Activated CD8-positive, alpha-beta T cell treated with anti-CD3 and anti-CD28 coated beads for 36 hours (primary cell): ENCODE results near the gene CDC27. TPM values are rescaled to one million over a fixed set of nuclear protein-coding genes. Genes with fewer than 3 reads are reported as not detected.
"Not testable (repeated sequence)": the region's sequence is repeated elsewhere in the genome, so short reads cannot be mapped to it uniquely, and the experiment has no call there.

ENCODE experiments used
- ATAC-seq: fragments of 200-7000 bp; cut with Tn5 transposase; one replicate; pipeline ENCODE4 v1.10.0; 2021; ENCODE audit warnings: mild to moderate bottlenecking, moderate library complexity
- CTCF ChIA-PET: fragments of 350-600 bp; sonication (Branson Sonifier 250); formaldehyde crosslinking; loops from one replicate; lab custom pipeline; 2021; ENCODE audit warnings: antibody characterized with exemption; lab: Charles Lee
- POLR2A ChIA-PET: fragments of 350-600 bp; sonication (Branson Sonifier 250); formaldehyde crosslinking; loops from one replicate; lab custom pipeline; 2021; ENCODE audit warnings: antibody characterized with exemption; lab: Charles Lee
- DNase-seq: peaks from one replicate; pipeline ENCODE4 v3.0.0-alpha.2; 2020
- H3K27ac Mint-ChIP-seq: one replicate; pipeline ENCODE4 v1.8.0; 2021; ENCODE audit warnings: mild to moderate bottlenecking, mixed read lengths
- H3K27me3 Mint-ChIP-seq: one replicate; pipeline ENCODE4 v1.8.0; 2021; ENCODE audit warnings: mixed read lengths
- H3K36me3 Mint-ChIP-seq: one replicate; pipeline ENCODE4 v1.8.0; 2021; ENCODE audit warnings: low read depth, mixed read lengths
- H3K4me1 Mint-ChIP-seq: one replicate; pipeline ENCODE4 v1.8.0; 2021; ENCODE audit warnings: low read depth, mixed read lengths
- H3K4me3 Mint-ChIP-seq: one replicate; pipeline ENCODE4 v1.8.0; 2021; ENCODE audit warnings: mild to moderate bottlenecking, moderate library complexity, mixed read lengths
- H3K9me3 Mint-ChIP-seq: one replicate; pipeline ENCODE4 v1.8.0; 2021; ENCODE audit warnings: mixed read lengths
- intact Hi-C: fragments of 100-400 bp; cut with micrococcal nuclease; formaldehyde crosslinking; loops from one replicate; pipeline ENCODE4 v1.10.0; 2022
- total RNA-seq, 2 experiments: library from RNA; stranded (reverse); gene quantifications; one replicate each; pipeline ENCODE4 v1.2.3, GENCODE V29; 2021
- TF ChIP-seq, protein P1 (sequence below): fragments of 200-600 bp; IDR thresholded peaks from one replicate; pipeline ENCODE4 v1.8.0; 2022; ENCODE audit warnings: antibody characterized with exemption, mild to moderate bottlenecking

Gene CDC27
- total RNA-seq, 2 experiments from 2014 or later, result 103 TPM

- ChIA-PET POLR2A (interaction anchor here (1.1 to 1.3 kb wide), 2 partner anchors 8 to 14 kb away, joined by 3 to 5 read pairs; no protein-coding TSS in a partner anchor), CTCF (interaction anchor here (0.7 to 2.0 kb wide), 4 partner anchors 10 to 247 kb away, joined by 3 to 9 read pairs (median 5); no protein-coding TSS in a partner anchor)
- Mint-ChIP-seq H3K4me3 (no peak overlapping the region), H3K27me3 (no peaks in the 10 kb centered on the region), H3K4me1 (peaks cover 34% of the 10 kb centered on the region), H3K36me3 (peaks cover 16% of the 10 kb centered on the region), H3K9me3 (no peaks in the 10 kb centered on the region), H3K27ac (peak overlapping the region; percentile 96)
- DNase-seq, result no peak
- TF ChIP-seq, protein P1, sequence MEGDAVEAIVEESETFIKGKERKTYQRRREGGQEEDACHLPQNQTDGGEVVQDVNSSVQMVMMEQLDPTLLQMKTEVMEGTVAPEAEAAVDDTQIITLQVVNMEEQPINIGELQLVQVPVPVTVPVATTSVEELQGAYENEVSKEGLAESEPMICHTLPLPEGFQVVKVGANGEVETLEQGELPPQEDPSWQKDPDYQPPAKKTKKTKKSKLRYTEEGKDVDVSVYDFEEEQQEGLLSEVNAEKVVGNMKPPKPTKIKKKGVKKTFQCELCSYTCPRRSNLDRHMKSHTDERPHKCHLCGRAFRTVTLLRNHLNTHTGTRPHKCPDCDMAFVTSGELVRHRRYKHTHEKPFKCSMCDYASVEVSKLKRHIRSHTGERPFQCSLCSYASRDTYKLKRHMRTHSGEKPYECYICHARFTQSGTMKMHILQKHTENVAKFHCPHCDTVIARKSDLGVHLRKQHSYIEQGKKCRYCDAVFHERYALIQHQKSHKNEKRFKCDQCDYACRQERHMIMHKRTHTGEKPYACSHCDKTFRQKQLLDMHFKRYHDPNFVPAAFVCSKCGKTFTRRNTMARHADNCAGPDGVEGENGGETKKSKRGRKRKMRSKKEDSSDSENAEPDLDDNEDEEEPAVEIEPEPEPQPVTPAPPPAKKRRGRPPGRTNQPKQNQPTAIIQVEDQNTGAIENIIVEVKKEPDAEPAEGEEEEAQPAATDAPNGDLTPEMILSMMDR, result no peak
- intact Hi-C loops, result no loop called here
- ATAC-seq, result no peak
Observed at GRCh38 chr17:47190243-47190642, 1.1 kb upstream of the CDC27 start.

- intact Hi-C loops, result no loop called here
- CTCF ChIA-PET, result interaction anchor here (0.7 to 2.0 kb wide), 4 partner anchors 16 to 247 kb away, joined by 3 to 9 read pairs (median 3); no protein-coding TSS in a partner anchor
Observed at GRCh38 chr17:47189732-47190237, 690 bp upstream of the CDC27 start.

DNA sequence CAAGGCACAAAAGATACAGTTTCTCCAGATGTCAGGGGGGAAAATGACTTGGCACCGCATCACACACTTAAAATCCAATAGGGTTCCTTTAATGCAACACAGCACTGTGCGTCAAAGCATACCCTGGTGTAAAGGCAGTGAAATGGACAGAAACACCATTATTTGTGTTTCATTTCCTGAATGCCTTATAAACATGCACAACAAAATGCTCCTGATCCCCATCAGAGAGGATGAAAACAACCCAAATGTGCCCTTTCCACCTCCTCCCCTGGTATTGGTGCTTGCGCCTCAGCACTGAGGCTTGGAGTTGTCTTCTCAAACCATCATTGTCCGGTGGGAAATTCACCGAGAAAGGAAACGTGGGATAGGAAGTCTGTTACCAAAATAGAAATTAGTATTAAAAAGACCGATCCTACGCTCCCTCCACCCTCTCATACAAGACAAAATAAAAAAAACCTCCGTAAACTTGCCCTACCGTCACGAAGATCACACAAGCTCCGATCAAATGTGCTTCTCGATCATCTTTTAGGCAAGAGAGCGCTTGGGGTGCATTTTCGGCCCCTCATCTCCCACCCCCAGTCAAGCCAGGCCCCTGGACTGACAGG, 722 bp downstream of the CDC27 start:
- ATAC-seq, result no peak
- TF ChIP-seq, protein P1, result no peak
- no peaks in the 10 kb centered on the region for H3K27me3 Mint-ChIP-seq
- H3K4me1 Mint-ChIP-seq, result peaks cover 43% of the 10 kb centered on the region
- peak overlapping the region; percentile 96 for H3K27ac Mint-ChIP-seq
- DNase-seq, result peak; percentile 46
- ChIA-PET CTCF (interaction anchor here (1.5 kb wide), 1 partner anchor 127 kb away, joined by 3 read pairs; no protein-coding TSS in a partner anchor), POLR2A (no interaction called here)
- peak overlapping the region; percentile 96 for H3K4me3 Mint-ChIP-seq
- H3K36me3 Mint-ChIP-seq, result peaks cover 20% of the 10 kb centered on the region
- intact Hi-C loops, result no loop called here
- no peaks in the 10 kb centered on the region for H3K9me3 Mint-ChIP-seq

More at GRCh38 chr17:47189732-47190237, 690 bp upstream of the CDC27 start:
- Mint-ChIP-seq H3K4me1 (peaks cover 35% of the 10 kb centered on the region), H3K36me3 (peaks cover 17% of the 10 kb centered on the region), H3K4me3 (peak overlapping the region; percentile 96), H3K27ac (peak overlapping the region; percentile 96), H3K9me3 (no peaks in the 10 kb centered on the region), H3K27me3 (no peaks in the 10 kb centered on the region)
- POLR2A ChIA-PET, result interaction anchor here (1.1 to 1.3 kb wide), 2 partner anchors 9 to 15 kb away, joined by 3 to 5 read pairs; no protein-coding TSS in a partner anchor
- TF ChIP-seq, protein P1, result no peak
- ATAC-seq (no peak), DNase-seq (no peak)

GRCh38 chr17:47184681-47185080, 4.4 kb downstream of the CDC27 start:
- H3K27ac Mint-ChIP-seq, result no peak overlapping the region
- peaks cover 49% of the 10 kb centered on the region for H3K4me1 Mint-ChIP-seq
- TF ChIP-seq, protein P1, result no peak
- no peak overlapping the region for H3K4me3 Mint-ChIP-seq
- peaks cover 29% of the 10 kb centered on the region for H3K36me3 Mint-ChIP-seq
- ATAC-seq, result no peak
- no peaks in the 10 kb centered on the region for H3K9me3 Mint-ChIP-seq
- intact Hi-C loops, result no loop called here
- DNase-seq, result no peak
- ChIA-PET CTCF (interaction anchor here (1.6 kb wide), 1 partner anchor 131 kb away, joined by 8 read pairs; no protein-coding TSS in a partner anchor), POLR2A (no interaction called here)
- no peaks in the 10 kb centered on the region for H3K27me3 Mint-ChIP-seq

DNA sequence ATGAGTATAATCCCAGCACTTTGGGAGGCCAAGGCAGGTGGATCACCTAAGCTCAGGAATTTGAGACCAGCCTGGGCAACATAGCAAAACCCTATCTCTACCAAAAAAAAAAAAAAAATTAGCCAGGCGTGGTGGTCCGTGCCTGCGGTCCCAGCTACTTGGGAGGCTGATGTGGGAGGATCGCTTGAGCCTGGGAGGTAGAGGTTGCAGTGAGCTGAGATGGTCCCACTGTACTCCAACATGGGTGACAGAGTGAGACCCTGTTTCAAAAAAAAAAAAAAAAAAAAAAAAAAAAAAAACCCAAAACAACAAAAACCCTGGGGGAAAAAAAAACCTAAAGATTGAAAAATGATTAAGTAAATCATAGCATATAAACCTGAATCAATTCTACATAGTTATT, 8.1 kb downstream of the CDC27 start:
- POLR2A ChIA-PET, ATAC-seq, H3K4me3 Mint-ChIP-seq, CTCF ChIA-PET, intact Hi-C loops, H3K27me3 Mint-ChIP-seq, H3K9me3 Mint-ChIP-seq, DNase-seq, H3K27ac Mint-ChIP-seq: not testable (repeated sequence)
- Mint-ChIP-seq H3K4me1 (peaks cover 54% of the 10 kb centered on the region), H3K36me3 (peaks cover 25% of the 10 kb centered on the region)
